ENCODE data around the gene RNF212.
A peak's percentile ranks its signal among the peaks of the same experiment; 100 is the strongest.
"Not testable (repeated sequence)": the region's sequence is repeated elsewhere in the genome, so short reads cannot be mapped to it uniquely, and the experiment has no call there.

RNF212 gene

DNA sequence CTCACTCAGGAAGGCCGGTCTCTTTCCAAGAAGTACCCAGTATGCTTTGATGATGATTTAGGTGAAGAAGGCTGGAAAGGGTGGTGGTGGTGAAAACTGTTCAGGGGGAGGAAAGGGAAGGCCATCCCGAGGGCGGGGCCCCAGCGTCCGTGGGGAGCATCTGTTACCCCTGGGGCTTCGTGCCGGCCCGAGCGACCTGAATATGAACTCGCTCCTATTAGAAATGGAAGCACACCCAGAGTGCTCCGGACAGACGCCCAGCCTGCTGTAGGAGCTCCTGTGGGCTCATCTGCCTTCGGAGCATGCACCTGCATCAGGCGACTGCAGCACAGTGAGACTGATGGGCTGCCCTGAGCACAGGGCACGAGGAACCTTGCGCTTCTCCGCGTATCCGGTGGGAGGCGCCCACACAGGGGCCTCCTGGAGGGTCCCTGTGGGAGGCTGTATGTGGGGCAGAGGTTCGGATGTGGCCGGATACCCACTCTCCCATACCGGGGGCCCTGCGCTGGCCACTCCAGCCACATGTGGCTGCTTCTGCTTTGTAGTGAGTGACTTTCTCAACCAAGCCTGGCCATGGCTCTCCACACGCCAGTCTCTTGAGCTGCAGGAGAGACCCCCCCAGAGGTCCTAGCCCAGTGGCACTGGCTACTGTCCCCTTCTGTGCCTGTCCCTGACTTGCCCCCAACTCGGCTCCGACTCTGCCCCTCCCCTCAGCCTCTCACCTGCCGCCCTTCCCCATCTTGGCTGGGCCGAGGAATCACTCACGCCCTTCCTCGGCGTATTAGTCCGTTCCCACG, 65.2 kb downstream of the RNF212 start:
- no peak for DNase-seq

DNA sequence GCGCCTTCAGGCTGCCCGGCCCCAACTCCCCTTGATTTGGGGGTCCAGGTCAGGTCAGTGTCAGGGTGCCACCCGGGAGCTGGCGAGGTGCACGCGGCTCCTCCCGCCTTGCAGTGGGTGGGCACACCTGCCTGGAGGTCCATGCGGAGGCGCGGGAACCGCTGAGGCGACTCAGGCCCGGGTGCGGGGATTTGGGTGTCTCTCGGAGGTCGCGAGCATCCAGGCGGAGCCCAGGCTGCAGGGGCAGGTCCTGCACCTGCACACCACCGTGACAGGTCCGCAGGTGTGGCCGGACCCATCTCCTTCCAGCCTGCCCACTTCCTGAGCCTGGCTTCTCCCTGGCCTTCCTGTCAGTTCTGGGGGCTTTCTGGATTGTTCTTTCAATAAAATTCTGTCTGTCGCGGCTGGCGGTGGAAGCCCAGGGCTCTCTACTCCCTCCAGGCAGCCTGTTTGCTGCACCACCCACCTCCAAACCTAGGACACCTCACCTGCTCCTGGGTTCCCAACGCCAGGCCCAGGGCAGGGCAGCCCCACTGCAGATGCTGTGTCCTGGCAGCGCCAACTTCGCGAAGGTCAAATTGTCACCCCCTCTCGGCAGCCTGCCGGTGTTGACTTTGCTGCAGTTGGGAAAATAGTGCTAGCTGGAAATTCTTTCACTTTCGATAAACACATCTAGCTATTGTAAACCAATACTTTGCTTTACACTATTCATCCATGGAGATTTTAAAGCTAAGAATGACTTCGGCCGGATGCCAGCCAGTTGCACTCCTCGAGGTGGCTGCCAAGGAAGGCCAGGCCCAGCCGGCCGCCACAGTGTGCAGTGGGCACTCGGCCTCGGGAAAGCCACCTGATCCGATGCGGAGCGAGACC, 66.0 kb downstream of the RNF212 start:
- no peak for DNase-seq

DNA sequence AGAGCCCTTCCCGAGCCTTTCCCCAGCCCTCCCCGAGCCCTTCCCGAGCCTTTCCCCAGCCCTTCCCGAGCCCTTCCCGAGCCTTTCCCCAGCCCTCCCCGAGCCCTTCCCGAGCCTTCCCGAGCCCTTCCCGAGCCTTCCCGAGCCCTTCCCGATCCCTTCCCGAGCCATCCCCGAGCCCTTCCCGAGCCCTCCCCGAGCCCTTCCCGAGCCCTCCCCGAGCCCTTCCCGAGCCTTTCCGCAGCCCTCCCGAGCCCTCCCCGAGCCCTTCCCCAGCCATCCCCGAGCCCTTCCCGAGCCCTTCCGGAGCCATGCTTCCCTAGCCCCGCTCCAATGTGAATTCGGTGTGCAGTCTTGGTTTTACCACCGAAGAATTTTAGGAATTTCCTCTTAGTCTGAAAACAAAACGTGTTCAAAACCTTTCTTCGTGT, 66.8 kb downstream of the RNF212 start:
- DNase-seq, result not testable (repeated sequence)

DNA sequence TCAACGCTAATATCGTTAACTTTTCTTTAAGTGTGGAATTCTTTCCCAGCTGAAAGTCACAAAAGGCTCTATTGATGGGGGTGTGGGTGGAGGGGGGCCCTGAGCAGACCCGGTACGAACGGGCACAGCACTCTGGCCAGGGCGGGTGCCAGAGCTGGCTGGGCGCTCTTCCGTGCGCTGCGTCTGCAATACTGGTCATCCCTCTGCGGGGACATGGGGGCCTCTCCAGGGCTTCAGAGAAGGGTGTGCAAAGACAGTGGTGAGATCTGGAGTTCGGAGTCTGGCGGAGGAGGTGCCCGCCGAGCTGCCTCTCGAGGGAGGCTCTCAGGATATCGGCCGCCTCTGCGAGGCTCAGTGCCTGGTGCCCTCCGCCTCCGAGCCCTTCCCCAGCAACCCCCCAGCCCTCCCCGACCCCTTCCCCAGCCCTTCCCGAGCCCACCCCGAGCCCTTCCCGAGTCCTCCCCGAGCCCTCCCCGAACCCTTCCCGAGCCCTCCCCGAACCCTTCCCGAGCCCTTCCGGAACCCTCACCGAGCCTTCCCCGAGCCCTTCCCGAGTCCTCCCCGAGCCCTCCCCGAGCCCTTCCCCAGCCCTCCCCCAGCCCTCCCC, 67.7 kb downstream of the RNF212 start:
- no peak for DNase-seq

DNA sequence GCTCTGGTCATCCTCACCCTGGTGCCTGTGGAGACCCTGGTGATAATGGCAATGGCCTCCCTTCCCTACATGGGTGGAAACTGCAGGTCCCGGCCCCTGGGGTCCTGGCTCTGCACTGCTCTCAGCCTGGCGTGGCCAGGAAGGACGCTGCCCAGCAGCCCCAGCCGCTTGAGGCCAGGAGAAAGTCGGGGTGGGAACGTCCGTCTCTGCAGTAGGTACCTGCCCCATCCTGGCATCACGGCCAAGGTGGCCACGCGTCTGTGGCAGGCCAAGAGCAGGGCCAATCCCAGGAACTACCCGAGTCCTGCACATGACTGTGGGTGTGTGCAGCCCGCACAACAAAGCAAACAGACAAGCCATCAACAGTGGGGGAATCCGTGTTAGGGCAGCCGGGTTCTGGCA, 68.2 kb downstream of the RNF212 start:
- no peak for DNase-seq

GRCh38 chr4:1044469-1045192, 68.7 kb downstream of the RNF212 start:
- no peak for DNase-seq

DNA sequence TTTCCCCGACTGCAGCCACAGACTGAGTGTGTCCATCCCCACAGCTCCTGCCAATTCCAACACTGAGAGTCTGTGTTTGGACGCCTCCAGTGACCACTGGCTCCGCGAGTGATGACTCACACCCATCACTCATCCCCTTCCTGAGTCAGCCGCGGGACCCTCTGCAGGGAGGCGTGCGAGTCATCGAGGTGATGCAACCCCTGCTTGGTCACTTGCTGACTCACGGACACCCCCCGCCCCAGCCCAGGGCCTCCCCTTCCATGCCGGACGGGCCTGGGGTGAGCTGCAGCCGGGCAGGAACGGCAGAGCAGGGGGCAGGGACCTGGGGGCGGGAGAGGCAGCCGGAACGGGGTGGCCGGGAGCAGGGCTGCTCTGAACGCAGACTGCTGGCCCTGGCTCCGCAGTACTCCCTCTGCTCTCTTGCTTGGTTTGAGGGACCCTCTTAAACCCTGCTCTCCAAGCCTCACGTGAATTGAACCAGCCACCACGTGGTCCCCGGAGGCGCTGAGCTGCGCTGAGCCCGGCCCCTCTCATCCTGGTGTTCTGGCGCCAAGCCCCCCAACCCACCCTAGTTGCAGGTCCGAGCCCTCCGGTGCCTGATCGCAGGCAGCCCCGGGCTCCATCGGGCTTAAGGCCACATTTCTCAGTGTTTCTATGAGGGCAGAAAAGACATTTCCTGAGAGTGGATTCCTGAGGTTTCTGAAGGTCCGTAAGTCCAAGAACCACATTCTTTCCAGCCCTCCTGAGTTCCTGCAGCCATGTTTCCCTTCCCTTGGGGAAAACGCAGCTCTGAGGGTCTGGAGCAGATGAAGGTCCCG, 69.5 kb downstream of the RNF212 start:
- DNase-seq, result peak in 1 of 2 donors; percentile 73

- DNase-seq, result no peak
These were observed 70.2 kb downstream of the RNF212 start for GRCh38 chr4:1043162-1043561.

DNA sequence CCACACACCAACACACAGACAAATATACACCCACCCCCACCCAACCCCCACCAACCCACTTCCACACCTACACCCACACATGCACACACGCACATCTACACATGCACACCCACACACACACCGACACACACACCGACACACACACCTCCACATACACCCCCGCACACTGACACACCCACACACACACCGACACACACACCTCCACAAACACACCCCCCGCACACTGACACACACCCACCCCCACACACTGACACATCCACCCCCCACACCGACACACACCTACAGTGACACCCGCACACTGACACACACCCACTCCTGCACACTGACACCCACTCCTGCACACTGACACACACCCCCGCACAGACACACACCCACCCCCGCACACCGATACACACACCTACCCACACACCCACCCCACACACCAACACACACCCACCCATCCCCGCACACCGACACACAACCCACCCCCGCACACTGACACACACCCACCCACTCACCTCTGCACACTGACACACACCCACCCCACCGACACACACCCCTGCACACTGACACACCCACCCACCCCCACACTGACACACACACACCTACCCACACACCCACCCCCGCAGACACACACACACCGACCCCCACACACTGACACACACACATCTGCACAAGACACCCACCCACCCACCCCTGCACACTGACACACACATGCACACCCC, 70.9 kb downstream of the RNF212 start:
- no peak for DNase-seq

- no peak for DNase-seq
These were observed 71.4 kb downstream of the RNF212 start for GRCh38 chr4:1041936-1042330.

GRCh38 chr4:1041147-1041935, 72.0 kb downstream of the RNF212 start:
- DNase-seq, result no peak

DNA sequence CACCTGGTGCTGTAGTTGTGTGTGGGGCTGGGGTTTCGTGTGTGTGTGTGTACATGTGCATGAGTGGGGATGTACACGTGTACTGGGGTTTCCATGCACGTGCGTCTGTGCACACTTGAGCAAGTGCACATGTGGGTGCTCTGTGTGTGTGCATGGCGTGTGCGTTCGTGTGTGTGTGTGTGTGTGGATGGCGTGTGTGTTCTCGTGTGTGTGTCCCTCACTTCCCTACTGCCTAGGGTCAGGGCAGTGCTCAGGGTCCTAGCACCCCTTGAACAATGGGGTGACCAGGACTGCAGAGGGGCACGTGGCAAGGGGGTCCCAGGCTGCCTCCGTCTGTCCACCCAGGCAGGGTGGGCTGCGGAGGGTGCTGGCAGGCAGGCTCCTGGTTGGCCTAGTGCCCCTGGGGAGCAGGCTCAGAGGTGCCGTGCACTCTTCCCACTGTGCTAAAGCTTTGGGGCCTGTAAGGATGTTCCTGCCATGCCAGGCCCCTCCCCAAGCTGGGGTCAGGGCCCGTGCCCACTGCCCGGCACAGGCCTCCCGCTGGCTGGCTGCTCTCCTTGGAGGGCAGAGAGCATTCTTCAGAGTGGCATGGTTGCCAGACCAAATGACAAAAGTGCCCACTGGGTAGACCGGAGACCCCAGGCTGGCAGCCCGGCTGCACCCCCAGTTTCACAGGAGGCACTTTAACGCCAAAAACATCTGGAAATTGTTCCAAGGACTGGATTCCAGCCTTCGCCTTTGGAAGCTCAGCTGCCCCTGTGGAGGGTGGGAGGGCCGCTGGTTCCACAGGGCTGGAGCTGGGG, 72.8 kb downstream of the RNF212 start:
- no peak for DNase-seq

DNA sequence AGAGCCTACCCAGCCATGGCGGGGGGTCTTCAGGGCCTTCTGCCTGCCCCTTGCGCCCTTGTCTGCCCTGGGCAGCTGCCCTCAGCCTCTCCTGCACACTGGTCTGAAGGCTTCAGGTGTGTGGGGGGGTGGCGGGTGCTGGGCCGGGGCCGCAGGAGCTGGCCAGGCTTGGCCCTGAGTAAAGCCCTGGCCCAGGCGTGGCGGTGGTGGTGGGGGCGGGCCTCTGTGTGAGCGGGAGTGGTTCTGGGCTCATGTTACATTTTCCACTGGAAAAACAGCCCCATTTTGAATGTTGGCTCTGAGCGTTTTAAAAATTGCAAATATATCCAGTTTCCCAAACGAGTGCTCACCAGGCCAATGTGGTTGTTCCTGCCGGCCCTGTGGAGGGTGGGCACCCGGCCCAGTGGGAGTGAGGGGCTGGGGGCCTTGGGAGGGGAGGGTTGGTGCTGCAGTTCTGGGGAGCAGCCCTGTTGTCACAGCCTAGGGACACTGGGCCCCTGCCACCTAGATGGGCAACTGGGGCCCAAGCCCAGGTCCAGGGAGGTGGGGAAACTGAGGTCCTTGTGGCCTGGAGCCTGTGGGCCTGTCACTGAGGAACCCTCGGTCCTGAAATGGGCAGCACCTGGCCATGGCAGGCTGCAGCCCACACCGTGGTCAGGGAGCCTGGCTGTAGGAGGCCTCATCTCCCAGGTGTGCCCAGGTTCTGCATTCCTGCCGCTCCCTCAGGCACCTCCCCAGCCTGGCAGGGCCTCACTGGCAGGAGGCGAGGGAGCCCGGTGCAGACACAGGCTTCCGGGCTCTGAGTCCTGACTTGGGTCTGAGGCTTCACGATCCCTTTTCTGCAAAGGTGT, 73.6 kb downstream of the RNF212 start:
- DNase-seq, result no peak

- no peak for DNase-seq
These were observed 74.3 kb downstream of the RNF212 start for GRCh38 chr4:1038948-1039492.

GRCh38 chr4:1036976-1037810, 76.2 kb downstream of the RNF212 start:
- no peak for DNase-seq

DNA sequence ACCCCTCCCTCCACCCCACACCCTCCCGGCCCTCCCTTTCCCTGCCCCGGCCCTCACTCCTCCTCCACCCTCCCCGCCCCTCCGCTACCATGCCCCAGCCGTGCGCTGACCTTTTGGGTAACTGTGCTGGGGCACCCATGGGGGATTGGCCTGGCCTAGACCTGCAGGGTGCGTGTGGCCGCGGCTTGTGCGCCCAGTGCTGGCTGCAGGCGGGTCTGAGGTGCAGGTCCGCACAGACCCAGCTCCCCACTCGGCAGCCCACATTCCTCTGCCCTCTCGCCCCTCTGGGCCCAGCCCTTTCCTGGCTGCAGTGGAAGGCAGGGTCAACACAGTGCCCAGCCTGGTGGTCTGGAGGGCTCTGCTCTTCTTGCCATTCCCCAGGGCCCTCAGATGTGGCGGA, 77.3 kb downstream of the RNF212 start:
- no peak for DNase-seq

- no peak for DNase-seq
These were observed 77.9 kb downstream of the RNF212 start for GRCh38 chr4:1035510-1035909.
